ENCODE results near the gene HPSE2.
"Not testable (repeated sequence)": the region's sequence is repeated elsewhere in the genome, so short reads cannot be mapped to it uniquely, and the experiment has no call there.

HPSE2 gene

GRCh38 chr10:98920360-98920759 lies 315.3 kb downstream of the HPSE2 start:
- DNase-seq (ENCODE audit: low read depth, low spot score): no peak

- DNase-seq (ENCODE audit: low read depth, low spot score): no peak
Observed at GRCh38 chr10:98919899-98920298, 315.8 kb downstream of the HPSE2 start.

- no peak for DNase-seq (ENCODE audit: low read depth, low spot score)
Observed at GRCh38 chr10:98917828-98918227, 317.8 kb downstream of the HPSE2 start.

- DNase-seq (ENCODE audit: low read depth, low spot score): no peak
Observed at GRCh38 chr10:98916526-98917125, 319.0 kb downstream of the HPSE2 start.

- no peak for DNase-seq (ENCODE audit: low read depth, low spot score)
Observed at GRCh38 chr10:98915911-98916310, 319.7 kb downstream of the HPSE2 start.

- no peak for DNase-seq (ENCODE audit: low read depth, low spot score)
Observed at GRCh38 chr10:98910546-98910945, 325.1 kb downstream of the HPSE2 start.

GRCh38 chr10:98910048-98910447 lies 325.6 kb downstream of the HPSE2 start:
- DNase-seq (ENCODE audit: low read depth, low spot score): no peak

GRCh38 chr10:98908868-98909267 lies 326.8 kb downstream of the HPSE2 start:
- no peak for DNase-seq (ENCODE audit: low read depth, low spot score)

- not testable (repeated sequence) for DNase-seq (ENCODE audit: low read depth, low spot score)
Observed at GRCh38 chr10:98908247-98908646, 327.4 kb downstream of the HPSE2 start.

GRCh38 chr10:98901441-98902110 lies 334.1 kb downstream of the HPSE2 start:
- DNase-seq (ENCODE audit: low read depth, low spot score): no peak

GRCh38 chr10:98899018-98899417 lies 336.6 kb downstream of the HPSE2 start:
- DNase-seq (ENCODE audit: low read depth, low spot score): no peak

- DNase-seq (ENCODE audit: low read depth, low spot score): no peak
Observed at GRCh38 chr10:98892523-98892922, 343.1 kb downstream of the HPSE2 start.

GRCh38 chr10:98886686-98887085 lies 349.0 kb downstream of the HPSE2 start:
- no peak for DNase-seq (ENCODE audit: low read depth, low spot score)

- DNase-seq (ENCODE audit: low read depth, low spot score): no peak
Observed at GRCh38 chr10:98885378-98885777, 350.3 kb downstream of the HPSE2 start.

GRCh38 chr10:98881789-98882188 lies 353.9 kb downstream of the HPSE2 start:
- DNase-seq (ENCODE audit: low read depth, low spot score): no peak

- DNase-seq (ENCODE audit: low read depth, low spot score): no peak
Observed at GRCh38 chr10:98880971-98881370, 354.7 kb downstream of the HPSE2 start.

- DNase-seq (ENCODE audit: low read depth, low spot score): no peak
Observed at GRCh38 chr10:98878921-98879320, 356.7 kb downstream of the HPSE2 start.

GRCh38 chr10:98878418-98878817 lies 357.2 kb downstream of the HPSE2 start:
- DNase-seq (ENCODE audit: low read depth, low spot score): no peak

- no peak for DNase-seq (ENCODE audit: low read depth, low spot score)
Observed at GRCh38 chr10:98861962-98862361, 373.7 kb downstream of the HPSE2 start.

- no peak for DNase-seq (ENCODE audit: low read depth, low spot score)
Observed at GRCh38 chr10:98858525-98858924, 377.1 kb downstream of the HPSE2 start.

GRCh38 chr10:98855403-98856189 lies 380.1 kb downstream of the HPSE2 start:
- DNase-seq (ENCODE audit: low read depth, low spot score): no peak

GRCh38 chr10:98852686-98853085 lies 383.0 kb downstream of the HPSE2 start:
- no peak for DNase-seq (ENCODE audit: low read depth, low spot score)

GRCh38 chr10:98848361-98848760 lies 387.3 kb downstream of the HPSE2 start:
- DNase-seq (ENCODE audit: low read depth, low spot score): no peak
